NCI-H82 treated with DMSO at 0.1 percent for 48 hours (cell line): Measurements from ENCODE around the gene FMNL2.
A peak's percentile ranks its signal among the peaks of the same experiment; 100 is the strongest.
"Not testable (repeated sequence)": the region's sequence is repeated elsewhere in the genome, so short reads cannot be mapped to it uniquely, and the experiment has no call there.

ENCODE experiments used
- DNase-seq: peaks from one replicate; lab custom pipeline; 2025; ENCODE audit not compliant: unreplicated experiment; lab: John Stamatoyannopoulos, UW

FMNL2 gene

DNA sequence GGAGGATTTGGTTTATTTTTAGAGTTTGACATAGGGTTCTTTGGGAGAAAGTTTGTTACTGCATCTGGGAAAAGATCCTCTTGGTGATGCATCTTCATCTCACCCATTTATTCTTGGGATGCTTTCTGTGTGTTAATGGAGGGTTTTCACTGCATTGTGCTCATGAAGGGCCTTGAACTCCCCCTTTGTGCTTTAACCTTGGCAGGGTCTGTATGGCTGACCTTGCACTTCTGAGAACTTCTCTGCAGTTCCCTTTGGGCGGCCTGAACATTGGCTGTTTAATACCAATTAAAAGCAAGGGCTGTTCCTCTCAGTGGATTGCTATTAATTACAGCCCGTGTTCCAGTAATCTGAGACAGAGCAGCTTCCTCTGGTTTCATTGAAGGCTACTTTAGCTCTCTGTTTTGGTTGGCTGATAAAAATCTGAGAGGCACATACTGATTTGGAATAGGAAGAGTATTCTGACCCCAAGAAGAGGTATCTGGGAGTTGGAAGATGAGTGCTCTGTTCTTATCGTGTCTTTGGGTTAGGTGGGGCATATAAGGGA, 37.5 kb downstream of the FMNL2 start:
- no peak for DNase-seq

GRCh38 chr2:152375174-152375573, 40.2 kb downstream of the FMNL2 start:
- DNase-seq: no peak

GRCh38 chr2:152376385-152376784, 41.4 kb downstream of the FMNL2 start:
- no peak for DNase-seq

DNA sequence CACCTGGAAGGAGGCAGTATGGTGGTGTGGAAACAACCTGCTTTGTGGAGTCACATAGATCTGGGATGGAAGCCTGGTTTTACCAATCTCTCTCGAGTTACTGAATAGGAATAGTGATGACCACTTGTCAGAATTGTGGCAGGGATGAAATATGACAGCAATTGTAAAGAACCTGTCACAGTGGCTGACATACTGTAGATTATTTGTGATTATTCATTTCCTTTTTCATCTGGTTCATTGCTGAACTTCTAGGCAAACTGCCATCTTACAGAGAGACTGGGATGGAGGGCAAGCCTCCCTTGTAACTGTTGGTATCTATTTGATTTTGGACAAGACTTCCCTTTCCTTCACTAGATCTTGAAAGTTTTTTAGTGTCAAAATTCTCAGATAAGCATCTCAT, 42.0 kb downstream of the FMNL2 start:
- DNase-seq: no peak

- no peak for DNase-seq
These were observed 44.1 kb downstream of the FMNL2 start for GRCh38 chr2:152379089-152379488.

GRCh38 chr2:152380261-152381055, 45.5 kb downstream of the FMNL2 start:
- no peak for DNase-seq

GRCh38 chr2:152383702-152384101, 48.7 kb downstream of the FMNL2 start:
- no peak for DNase-seq

DNA sequence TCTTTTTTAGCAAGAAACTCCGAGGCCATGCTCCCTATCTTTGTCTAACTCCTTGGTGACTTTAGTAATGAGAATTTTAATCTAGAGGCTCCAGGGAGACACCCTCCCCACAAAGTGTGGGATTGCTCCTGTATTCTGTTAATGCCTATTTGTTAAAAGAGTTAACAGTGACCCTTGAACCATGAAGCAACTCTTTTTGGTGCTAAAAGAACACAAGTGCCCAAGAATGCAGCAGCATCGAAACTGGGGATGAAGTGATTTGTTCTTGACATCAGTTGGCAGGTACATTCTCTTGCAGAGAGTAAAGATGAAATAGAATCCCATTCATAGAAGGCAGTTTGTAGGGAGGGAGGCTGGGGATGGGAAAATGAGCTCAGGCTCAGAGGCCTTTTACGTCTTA, 50.0 kb downstream of the FMNL2 start:
- DNase-seq: no peak

GRCh38 chr2:152385650-152386049, 50.7 kb downstream of the FMNL2 start:
- DNase-seq: peak; percentile 65

DNA sequence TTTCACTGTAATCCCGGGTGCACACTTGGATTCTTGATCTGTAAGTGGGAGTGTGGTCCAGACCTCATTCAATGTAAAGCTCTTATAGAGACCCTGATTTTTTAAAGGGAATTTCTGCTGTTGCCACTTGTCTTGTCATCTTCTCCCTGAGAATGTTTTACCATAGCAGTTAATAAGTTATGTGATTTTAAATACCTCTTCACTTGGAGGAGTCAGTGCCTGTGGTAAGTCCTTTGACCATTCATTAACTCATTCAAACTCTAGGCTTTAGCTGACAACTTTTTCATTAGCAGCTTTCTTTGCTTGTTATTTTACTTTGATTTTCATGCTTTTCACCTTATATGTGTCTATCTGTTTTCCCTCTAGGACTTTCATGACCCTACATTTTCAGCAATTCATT, 51.3 kb downstream of the FMNL2 start:
- DNase-seq: no peak

DNA sequence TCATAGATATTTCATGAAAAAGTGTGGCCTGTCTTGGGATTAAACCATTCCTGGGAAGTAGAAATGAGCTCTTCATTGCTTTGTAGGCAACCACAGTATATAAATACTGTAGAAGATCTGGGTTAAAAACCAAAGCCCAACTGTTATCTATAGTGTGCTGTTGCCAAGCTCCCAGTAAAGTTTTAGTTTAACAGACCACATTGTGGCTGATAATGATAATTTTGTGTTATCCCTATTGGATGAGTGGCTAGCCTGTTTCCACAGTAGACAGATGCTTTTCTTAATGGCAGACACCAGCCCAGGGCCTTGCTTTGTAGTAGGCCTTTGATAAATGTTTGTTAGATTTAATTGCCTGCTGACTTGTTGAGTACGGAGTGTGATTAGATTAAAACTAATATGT, 52.1 kb downstream of the FMNL2 start:
- DNase-seq: no peak

DNA sequence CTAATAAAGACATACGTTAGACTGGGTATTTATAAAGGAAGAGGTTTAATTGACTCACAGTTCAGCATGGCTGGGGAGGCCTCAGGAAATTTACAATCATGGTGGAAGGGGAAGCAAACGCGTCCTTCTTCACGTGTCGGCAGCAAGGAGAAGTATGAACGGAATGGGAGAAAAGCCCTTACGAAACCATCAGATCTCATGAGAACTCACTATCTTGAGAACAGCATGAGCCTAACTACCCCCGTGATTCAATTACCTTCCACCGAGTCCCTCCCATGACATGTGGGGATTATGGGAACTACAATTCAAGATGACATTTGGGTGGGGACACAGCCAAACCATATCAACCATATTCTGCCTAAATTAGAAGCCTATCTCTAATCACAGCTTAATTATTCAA, 53.3 kb downstream of the FMNL2 start:
- not testable (repeated sequence) for DNase-seq

DNA sequence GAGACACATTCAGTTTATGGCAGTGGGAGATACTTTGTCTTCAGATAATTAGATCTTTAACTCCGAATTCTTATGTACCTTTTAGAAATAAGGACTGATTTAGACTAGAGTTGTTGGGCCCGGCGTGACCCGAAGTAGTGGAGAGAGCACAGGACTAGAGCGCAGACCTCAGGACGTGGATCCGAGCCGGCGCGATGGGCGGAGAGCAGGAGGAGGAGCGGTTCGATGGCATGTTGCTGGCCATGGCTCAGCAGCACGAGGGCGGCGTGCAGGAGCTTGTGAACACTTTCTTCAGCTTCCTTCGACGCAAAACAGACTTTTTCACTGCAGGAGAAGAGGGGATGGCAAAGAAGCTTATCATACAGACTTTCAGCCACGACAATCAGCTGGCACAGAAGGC, 54.5 kb downstream of the FMNL2 start:
- DNase-seq: no peak

DNA sequence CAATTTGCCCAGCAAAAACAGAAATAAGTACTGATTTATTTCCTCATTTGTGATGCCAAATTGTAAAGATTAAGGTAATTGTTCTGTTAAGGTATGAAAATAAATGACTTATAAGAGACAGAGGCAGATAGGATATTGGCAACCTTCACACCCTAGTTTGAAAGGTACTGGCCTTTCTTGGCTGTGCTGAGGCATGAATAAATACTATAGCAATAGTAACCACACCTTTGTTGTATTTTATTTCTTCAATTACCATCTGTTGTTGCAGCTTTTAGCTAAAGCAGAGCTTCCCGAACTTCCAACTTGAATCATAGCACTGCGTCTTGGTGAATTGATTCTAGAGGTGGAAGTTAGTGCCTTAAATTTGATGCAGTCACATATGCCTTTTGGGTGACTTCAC, 55.9 kb downstream of the FMNL2 start:
- DNase-seq: no peak

DNA sequence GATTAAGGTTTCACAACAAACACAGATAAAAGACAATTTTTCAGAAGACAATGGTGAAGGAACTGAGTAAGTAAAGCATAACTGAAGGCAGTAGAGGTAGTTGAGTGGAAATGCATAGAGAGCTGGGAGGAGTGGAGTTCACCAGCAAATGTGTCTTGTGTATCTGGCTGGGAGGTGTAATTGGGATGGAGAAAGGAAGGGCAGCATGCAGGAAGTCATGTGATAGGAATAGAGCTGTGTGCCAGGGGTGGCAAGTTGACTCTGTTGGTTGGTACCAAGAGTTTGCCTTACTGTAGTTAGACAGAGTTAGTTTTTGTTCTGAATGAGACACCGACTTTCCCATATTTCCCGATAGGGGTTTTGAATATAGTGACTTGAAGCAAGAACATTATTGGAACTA, 56.3 kb downstream of the FMNL2 start:
- no peak for DNase-seq

GRCh38 chr2:152393377-152393776, 58.4 kb downstream of the FMNL2 start:
- DNase-seq: no peak

DNA sequence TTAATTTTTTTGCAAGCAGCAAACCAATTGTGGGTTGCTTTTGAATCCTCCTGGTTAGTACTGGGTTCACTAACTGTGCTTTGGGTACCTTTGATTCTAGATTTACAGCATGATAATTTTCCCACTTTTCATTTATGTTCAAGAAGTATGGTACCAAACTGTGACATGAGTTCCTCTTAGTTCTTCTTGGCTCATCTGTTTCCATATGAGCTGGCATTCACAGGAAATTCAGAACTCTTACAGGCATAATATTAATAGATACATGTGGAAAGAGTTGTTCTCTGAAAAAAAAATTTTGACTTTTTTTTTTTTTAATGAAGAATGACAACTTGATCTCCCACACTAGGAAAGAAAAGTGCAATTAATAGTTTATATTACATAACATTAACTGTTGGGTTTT, 59.4 kb downstream of the FMNL2 start:
- no peak for DNase-seq

DNA sequence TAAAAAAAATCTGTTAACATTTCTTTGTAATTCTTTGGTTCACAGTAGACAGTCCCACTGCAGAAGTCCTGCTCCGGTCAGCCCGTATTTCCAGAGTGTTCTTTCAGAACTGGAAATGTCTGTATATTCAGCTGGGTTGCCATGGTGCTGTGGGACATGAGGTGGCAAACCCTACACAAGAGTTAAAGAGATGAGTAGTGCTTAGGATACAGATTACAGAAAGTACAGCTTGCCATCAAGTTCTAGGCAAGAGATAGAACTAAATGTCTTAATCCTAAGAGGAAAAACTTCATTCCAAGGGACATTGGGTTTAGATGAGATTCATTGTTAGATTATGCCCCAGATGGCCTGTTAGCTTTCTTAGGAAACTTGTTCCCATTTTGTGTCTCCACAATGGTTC, 60.1 kb downstream of the FMNL2 start:
- peak; percentile 34 for DNase-seq

DNA sequence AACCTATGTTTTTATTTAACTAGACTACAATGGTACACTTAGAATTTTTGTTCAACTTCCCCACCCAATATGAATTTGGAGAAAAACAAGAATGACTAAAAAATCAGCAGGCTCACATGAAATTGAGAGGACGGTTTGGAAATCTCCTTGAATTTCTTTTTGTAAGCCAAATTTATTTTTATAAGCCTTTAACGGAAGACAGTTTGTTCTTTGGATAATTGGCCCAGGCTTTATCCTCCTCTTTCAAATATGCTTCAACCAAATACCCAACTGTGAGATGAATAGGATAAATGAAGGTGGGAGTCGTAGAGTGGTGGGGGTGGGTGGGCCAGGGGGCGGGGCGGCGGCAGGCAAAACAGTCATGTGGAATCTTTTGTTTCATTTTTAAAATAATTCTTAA, 60.6 kb downstream of the FMNL2 start:
- no peak for DNase-seq

- no peak for DNase-seq
These were observed 61.1 kb downstream of the FMNL2 start for GRCh38 chr2:152396051-152396511.

GRCh38 chr2:152396763-152397162, 61.8 kb downstream of the FMNL2 start:
- DNase-seq: no peak

DNA sequence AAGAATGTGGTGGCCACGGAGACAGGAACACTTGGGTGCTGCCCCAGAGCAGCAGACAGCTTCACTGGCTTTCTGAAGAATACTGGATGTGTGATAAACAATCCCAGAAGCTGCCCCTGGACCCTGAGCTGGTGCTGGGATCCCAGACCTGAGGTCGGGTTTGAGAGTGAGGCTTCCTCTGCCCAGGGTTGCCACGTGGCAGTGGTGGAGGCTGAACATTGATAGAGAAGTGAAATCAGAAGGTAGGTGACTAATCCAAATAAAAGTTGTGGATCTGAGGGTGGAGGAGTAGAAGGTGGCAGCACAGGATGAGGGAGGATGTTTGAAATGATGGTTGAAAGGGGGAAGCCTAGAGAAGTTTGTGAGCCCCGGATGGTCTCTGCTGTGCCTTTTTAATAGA, 64.0 kb downstream of the FMNL2 start:
- no peak for DNase-seq
